ENCODE results near the gene NSFL1C.

Gene NSFL1C

GRCh38 chr20:1457992-1458391 lies 8.7 kb downstream of the NSFL1C start:
- no peak for DNase-seq

GRCh38 chr20:1456300-1456699 lies 10.3 kb downstream of the NSFL1C start:
- no peak for DNase-seq

GRCh38 chr20:1450926-1451491 lies 15.6 kb downstream of the NSFL1C start:
- DNase-seq = no peak

GRCh38 chr20:1449370-1449769 lies 17.3 kb downstream of the NSFL1C start:
- DNase-seq = no peak

- no peak for DNase-seq
Observed at GRCh38 chr20:1448081-1448620, 18.5 kb downstream of the NSFL1C start.

- DNase-seq = no peak
Observed at GRCh38 chr20:1446536-1446935, 20.1 kb downstream of the NSFL1C start.

- no peak for DNase-seq
Observed at GRCh38 chr20:1443085-1443484, 23.6 kb downstream of the NSFL1C start.

GRCh38 chr20:1442304-1442703 lies 24.3 kb downstream of the NSFL1C start:
- DNase-seq = no peak

GRCh38 chr20:1441133-1441532 lies 25.5 kb downstream of the NSFL1C start:
- no peak for DNase-seq

- DNase-seq = no peak
Observed at GRCh38 chr20:1440024-1440423, 26.6 kb downstream of the NSFL1C start.

- DNase-seq = no peak
Observed at GRCh38 chr20:1438361-1438760, 28.3 kb downstream of the NSFL1C start.

GRCh38 chr20:1437235-1437904 lies 29.3 kb downstream of the NSFL1C start:
- peak; percentile 55 for DNase-seq

- DNase-seq = no peak
Observed at GRCh38 chr20:1436263-1436662, 30.4 kb downstream of the NSFL1C start.

- DNase-seq = no peak
Observed at GRCh38 chr20:1435337-1435699, 31.3 kb downstream of the NSFL1C start.

- peak; percentile 72 for DNase-seq
Observed at GRCh38 chr20:1434571-1435336, 31.9 kb downstream of the NSFL1C start.

GRCh38 chr20:1431158-1431557 lies 35.5 kb downstream of the NSFL1C start:
- DNase-seq = no peak

- no peak for DNase-seq
Observed at GRCh38 chr20:1430004-1430451, 36.6 kb downstream of the NSFL1C start.

GRCh38 chr20:1429143-1429728 lies 37.4 kb downstream of the NSFL1C start:
- DNase-seq = no peak

GRCh38 chr20:1427457-1428054 lies 39.1 kb downstream of the NSFL1C start:
- peak; percentile 92 for DNase-seq

GRCh38 chr20:1426231-1426849 lies 40.3 kb downstream of the NSFL1C start:
- no peak for DNase-seq

- DNase-seq = no peak
Observed at GRCh38 chr20:1424336-1424735, 42.3 kb downstream of the NSFL1C start.

GRCh38 chr20:1423625-1424106 lies 43.0 kb downstream of the NSFL1C start:
- DNase-seq = peak; percentile 43

All from NCI-H2171 (cell line).